A673 (cell line): Measurements from ENCODE around the gene HLA-F. TPM values are rescaled to one million over a fixed set of nuclear protein-coding genes. Genes with fewer than 3 reads are reported as not detected.

Experiments used
- BruUV-seq: library from RNA; stranded (reverse); fragments of 400-500 nt; replicated peaks from 2 replicates; lab custom pipeline; 2021; lab: Mats Ljungman, UMichigan
- CTCF ChIA-PET: fragments of 300-600 bp; sonication (Branson Sonifier 250); formaldehyde crosslinking; loops from one replicate; lab custom pipeline; 2022; ENCODE audit warnings: antibody characterized with exemption; lab: Charles Lee
- POLR2A ChIA-PET: fragments of 300-600 bp; sonication (Branson Sonifier 250); formaldehyde crosslinking; loops from one replicate; lab custom pipeline; 2022; ENCODE audit warnings: antibody characterized with exemption; ENCODE audit not compliant: low non-redundant PET; lab: Charles Lee
- DNase-seq: peaks from one replicate; pipeline ENCODE4 v3.0.0-alpha.2; 2015; ENCODE audit warnings: low spot score
- H3K27ac ChIP-seq: fragments of 200-600 bp; sonication (generic); 2 replicates; pipeline ENCODE4 v1.5.1; 2016; ENCODE audit warnings: mixed run types, low read depth, mild to moderate bottlenecking, mixed read lengths, antibody characterized with exemption, low read length; ENCODE audit not compliant: poor library complexity, severe bottlenecking
- H3K27me3 ChIP-seq: fragments of 200-600 bp; sonication (generic); replicated peaks from 2 replicates; pipeline ENCODE4 v1.6.1; 2017; ENCODE audit warnings: mixed run types, low read depth, mild to moderate bottlenecking, mixed read lengths, antibody characterized with exemption, low read length; ENCODE audit not compliant: insufficient read depth, poor library complexity
- H3K36me3 ChIP-seq: fragments of 200-600 bp; sonication (generic); 2 replicates; pipeline ENCODE4 v1.6.1; 2016; ENCODE audit warnings: mixed run types, mild to moderate bottlenecking, mixed read lengths, antibody characterized with exemption, low read length; ENCODE audit not compliant: insufficient read depth, poor library complexity, severe bottlenecking
- H3K4me1 ChIP-seq: fragments of 200-600 bp; sonication (generic); 2 replicates; pipeline ENCODE4 v1.6.1; 2017; ENCODE audit warnings: mixed run types, mild to moderate bottlenecking, mixed read lengths, antibody characterized with exemption, low read length; ENCODE audit not compliant: insufficient read depth, poor library complexity, severe bottlenecking
- H3K4me3 ChIP-seq: fragments of 200-600 bp; sonication (generic); 2 replicates; pipeline ENCODE4 v1.5.1; 2016; ENCODE audit warnings: low read depth, mixed run types, mild to moderate bottlenecking, mixed read lengths, low read length; ENCODE audit not compliant: poor library complexity, severe bottlenecking
- H3K9me3 ChIP-seq: fragments of 200-600 bp; sonication (generic); 2 replicates; pipeline ENCODE4 v1.6.1; 2016; ENCODE audit warnings: mixed run types, low read depth, mild to moderate bottlenecking, mixed read lengths, antibody characterized with exemption, low read length; ENCODE audit not compliant: poor library complexity, severe bottlenecking
- CTCF ChIP-seq: fragments of 300-800, 200-600 bp; sonication (generic); conservative IDR thresholded peaks from 2 replicates; pipeline ENCODE4 v1.5.1; 2017; ENCODE audit warnings: low read depth, mild to moderate bottlenecking, antibody characterized with exemption, low read length, moderate library complexity, mixed read lengths
- EZH2 ChIP-seq: fragments of 200-600 bp; sonication (generic); IDR thresholded peaks from 2 replicates; pipeline ENCODE4 v1.6.1; 2017; ENCODE audit warnings: borderline replicate concordance, low read depth, mild to moderate bottlenecking, mixed read lengths, antibody characterized with exemption, low read length; ENCODE audit not compliant: poor library complexity, severe bottlenecking
- intact Hi-C: fragments of 100-400 bp; cut with micrococcal nuclease; formaldehyde crosslinking; loops from one replicate; pipeline ENCODE4 v1.10.0; 2022; ENCODE audit not compliant: unreplicated experiment
- total RNA-seq: library from RNA; stranded (reverse); gene quantifications from 2 replicates; pipeline ENCODE4 v1.2.3, GENCODE V29; 2021

Gene HLA-F
- total RNA-seq, 1 experiment from 2014 or later = not detected

GRCh38 chr6:29728875-29729270, 5.6 kb downstream of the HLA-F start:
- TF ChIP-seq EZH2 (no peak), CTCF (no peak)
- Histone ChIP-seq H3K27me3 (peaks cover 20% of the 10 kb centered on the region), H3K4me3 (no peak overlapping the region), H3K36me3 (no peaks in the 10 kb centered on the region), H3K27ac (no peak overlapping the region), H3K9me3 (no peaks in the 10 kb centered on the region), H3K4me1 (no peaks in the 10 kb centered on the region)
- POLR2A ChIA-PET = no interaction called here
- no peak for DNase-seq
- BruUV-seq = no TSS peak
- CTCF ChIA-PET = no interaction called here
- intact Hi-C loops = no loop called here

- no TSS peak for BruUV-seq
- Histone ChIP-seq H3K4me1 (no peaks in the 10 kb centered on the region), H3K27me3 (peaks cover 20% of the 10 kb centered on the region), H3K9me3 (no peaks in the 10 kb centered on the region), H3K4me3 (no peak overlapping the region), H3K27ac (no peak overlapping the region), H3K36me3 (no peaks in the 10 kb centered on the region)
- intact Hi-C loops = loop anchor here (10.0 kb wide), 1 partner anchor 285 kb away; no protein-coding TSS in a partner anchor
- no peak for TF ChIP-seq CTCF
- TF ChIP-seq EZH2 = no peak
- ChIA-PET CTCF (no interaction called here), POLR2A (no interaction called here)
- DNase-seq = no peak
These were observed 6.6 kb downstream of the HLA-F start for GRCh38 chr6:29729774-29730328.

- Histone ChIP-seq H3K9me3 (no peaks in the 10 kb centered on the region), H3K27me3 (peaks cover 24% of the 10 kb centered on the region), H3K4me3 (no peak overlapping the region), H3K36me3 (no peaks in the 10 kb centered on the region), H3K27ac (no peak overlapping the region), H3K4me1 (no peaks in the 10 kb centered on the region)
- DNase-seq = no peak
- CTCF ChIA-PET = no interaction called here
- BruUV-seq = no TSS peak
- TF ChIP-seq EZH2 (no peak), CTCF (no peak)
- POLR2A ChIA-PET = no interaction called here
- intact Hi-C loops = loop anchor here (10.0 kb wide), 1 partner anchor 284 kb away; no protein-coding TSS in a partner anchor
These were observed 7.4 kb downstream of the HLA-F start for GRCh38 chr6:29730575-29731126.
